ENCODE results near the gene LRRC23.
"Not testable (repeated sequence)": the region's sequence is repeated elsewhere in the genome, so short reads cannot be mapped to it uniquely, and the experiment has no call there.

Gene LRRC23

DNA sequence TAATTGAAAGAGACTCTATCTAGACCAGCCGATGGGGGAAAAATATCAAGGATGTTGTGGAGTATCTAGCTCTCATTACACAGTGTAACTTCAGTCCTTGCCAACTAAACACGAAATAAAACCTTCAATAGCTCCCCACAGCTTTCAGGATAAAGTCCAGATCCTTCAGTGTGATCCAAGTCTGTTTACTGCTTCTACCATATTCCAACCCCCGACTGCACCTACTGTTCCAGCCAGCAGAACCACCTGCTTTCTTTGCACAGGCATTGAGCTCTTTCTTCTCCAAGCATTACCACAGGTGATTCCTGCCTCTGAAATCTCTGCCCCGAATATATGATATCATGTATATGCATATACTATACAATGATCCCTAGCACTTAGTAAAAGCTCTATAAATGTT lies 2.2 kb upstream of the LRRC23 start:
- no peak for DNase-seq (ENCODE audit: low read depth)

- no peak for DNase-seq (ENCODE audit: low read depth)
Observed at GRCh38 chr12:6903722-6904121, 900 bp upstream of the LRRC23 start.

DNA sequence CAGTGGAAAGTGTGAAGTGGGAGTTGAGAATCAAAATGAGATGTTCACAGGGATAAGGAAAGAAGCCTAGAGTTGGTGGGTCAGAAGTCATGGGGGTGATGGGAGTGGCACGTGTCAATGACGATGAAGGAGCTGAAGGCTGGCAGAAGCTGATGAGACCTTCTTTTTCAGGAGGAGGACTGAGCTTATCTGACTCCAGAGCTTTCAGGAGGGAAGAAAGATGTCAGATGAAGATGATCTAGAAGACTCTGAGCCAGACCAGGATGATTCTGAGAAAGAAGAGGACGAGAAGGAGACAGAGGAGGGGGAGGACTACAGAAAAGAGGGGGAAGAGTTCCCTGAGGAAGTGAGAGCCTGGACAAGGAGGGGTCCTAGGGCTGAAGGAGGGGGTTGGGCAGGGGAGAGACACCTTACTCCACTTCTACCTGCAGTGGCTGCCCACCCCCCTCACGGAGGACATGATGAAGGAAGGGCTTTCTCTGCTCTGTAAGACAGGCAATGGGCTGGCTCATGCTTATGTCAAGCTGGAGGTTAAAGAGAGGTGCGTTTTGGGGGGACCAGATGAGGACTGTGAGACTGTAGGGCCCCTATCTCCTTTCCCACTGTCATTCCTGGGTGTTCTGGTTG lies 905 bp downstream of the LRRC23 start:
- no peak for DNase-seq (ENCODE audit: low read depth)

- not testable (repeated sequence) for DNase-seq (ENCODE audit: low read depth)
Observed at GRCh38 chr12:6908141-6908540, 3.5 kb downstream of the LRRC23 start.

- DNase-seq (ENCODE audit: low read depth), result no peak
Observed at GRCh38 chr12:6909421-6910145, 5.0 kb downstream of the LRRC23 start.

- DNase-seq (ENCODE audit: low read depth), result no peak
Observed at GRCh38 chr12:6912164-6912935, 7.7 kb downstream of the LRRC23 start.

DNA sequence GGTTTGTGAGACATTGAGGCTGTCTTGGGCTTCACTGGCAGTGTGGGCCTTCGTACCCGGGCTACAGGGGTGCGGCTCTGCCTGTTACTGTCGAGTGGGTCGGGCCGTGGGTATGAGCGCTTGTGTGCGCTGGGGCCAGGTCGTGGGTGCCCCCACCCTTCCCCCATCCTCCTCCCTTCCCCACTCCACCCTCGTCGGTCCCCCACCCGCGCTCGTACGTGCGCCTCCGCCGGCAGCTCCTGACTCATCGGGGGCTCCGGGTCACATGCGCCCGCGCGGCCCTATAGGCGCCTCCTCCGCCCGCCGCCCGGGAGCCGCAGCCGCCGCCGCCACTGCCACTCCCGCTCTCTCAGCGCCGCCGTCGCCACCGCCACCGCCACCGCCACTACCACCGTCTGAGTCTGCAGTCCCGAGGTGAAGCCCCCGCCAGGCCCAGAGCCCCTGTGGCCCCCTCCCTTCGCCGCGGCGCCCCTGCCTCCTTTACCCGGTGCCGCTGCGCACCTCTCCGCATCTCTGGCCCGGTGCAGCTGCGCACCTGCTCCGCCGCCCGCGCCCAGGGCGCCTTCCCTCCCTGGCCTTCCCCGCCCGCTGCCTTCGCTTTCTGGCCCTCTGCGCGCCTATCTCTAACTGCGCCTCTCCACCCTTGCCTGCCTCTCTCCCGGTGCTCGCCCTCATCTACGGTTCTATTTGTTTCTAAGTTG lies 9.8 kb downstream of the LRRC23 start, which contains the start of gene ENO2:
Gene ENO2, plus strand, starts transcription at position 335 of the 701 bp plus-strand sequence. CDS start 1,253 bp downstream, outside the sequence.
- DNase-seq (ENCODE audit: low read depth), result peak; percentile 69

DNA sequence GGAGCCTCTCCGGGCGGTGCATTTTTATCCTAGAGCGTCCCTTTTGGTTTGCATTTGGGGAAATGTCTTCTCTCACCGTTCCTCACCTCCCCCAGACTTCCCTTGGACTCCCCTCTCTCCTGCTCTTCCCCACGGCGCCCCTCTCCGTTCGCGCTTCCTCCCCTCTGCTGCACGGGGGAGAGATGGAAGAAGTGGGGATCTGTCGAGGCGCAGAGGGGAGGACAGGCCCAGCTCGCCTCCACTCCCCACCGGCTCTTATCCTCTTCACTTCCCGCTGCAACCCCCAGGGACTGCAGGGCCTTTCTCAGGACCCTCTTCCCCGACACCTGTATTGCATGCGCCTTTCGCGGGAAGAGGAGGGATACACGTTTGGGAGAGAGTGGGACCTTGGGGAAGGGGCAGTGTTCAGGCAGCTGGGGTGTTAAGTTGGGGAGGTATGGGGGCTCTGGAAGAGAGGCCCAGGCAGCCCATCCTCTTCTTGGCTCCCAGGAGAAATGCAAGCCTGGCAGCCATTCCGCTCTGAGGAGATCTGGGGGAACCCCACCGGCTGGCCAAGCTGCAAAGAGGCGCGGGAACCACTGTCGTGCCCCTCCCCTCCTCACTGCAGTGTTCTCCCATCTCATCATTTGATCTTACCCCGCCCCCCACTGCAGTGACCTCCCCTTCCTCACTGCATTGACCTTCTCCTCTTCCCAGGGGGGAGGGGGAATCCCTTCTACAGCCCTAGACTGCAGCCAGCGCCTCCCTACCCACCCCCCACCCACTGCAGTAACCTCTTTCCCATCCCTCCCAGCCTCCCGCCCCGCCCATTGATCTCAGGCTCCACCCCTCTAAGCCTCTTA lies 10.5 kb downstream of the LRRC23 start:
- DNase-seq (ENCODE audit: low read depth), result no peak

DNA sequence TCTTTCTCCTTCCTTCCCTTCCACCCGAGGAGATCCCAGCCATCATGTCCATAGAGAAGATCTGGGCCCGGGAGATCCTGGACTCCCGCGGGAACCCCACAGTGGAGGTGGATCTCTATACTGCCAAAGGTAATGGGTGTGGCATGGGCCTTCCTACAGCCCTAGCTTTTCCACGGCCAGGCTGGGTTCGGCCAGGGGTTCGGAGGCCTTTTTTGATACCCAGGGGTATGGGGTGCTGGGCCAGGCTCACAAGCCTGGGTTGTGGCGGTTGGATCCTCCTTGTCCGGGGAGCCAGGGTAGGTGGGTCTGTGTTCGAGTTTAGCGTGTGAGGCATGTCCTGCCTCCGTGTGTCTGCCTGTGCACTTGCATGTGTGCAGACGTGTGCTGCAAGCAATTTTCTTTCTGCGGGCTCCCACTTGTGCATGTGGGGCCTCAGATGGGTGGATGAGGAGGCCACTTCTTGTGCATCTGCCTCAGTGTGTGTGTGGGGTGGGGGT lies 11.2 kb downstream of the LRRC23 start:
- no peak for DNase-seq (ENCODE audit: low read depth)

DNA sequence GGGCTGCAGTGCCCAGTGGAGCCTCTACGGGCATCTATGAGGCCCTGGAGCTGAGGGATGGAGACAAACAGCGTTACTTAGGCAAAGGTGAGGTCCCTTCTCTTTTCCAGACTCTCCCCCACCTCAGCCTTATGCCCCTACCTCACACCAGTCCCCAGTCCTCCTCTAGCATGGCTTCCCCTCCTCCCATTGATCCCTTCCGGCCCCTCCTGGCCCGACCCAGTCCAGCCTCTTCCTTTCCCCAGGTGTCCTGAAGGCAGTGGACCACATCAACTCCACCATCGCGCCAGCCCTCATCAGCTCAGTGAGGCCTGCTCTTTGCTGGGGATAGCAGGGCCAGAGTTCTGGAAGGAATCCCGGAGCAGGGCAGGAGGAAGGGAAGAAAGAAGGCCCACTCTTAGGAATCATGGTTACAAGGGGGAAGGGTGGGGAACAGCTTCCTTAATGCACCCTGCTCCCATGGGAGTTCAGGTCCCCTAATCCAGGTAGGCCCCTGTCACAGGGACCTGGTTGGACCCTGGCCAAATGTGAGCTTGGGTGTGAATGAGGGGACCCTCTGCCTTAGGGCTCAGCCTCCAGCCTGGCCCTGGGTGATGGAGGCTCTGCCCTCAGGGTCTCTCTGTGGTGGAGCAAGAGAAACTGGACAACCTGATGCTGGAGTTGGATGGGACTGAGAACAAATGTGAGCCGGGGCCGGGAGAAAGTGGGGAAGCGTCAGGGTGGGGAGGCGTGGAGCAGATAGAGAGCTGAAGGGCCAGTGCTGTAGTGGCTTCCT lies 12.0 kb downstream of the LRRC23 start:
- no peak for DNase-seq (ENCODE audit: low read depth)

GRCh38 chr12:6917491-6918231 lies 13.0 kb downstream of the LRRC23 start:
- DNase-seq (ENCODE audit: low read depth), result no peak

DNA sequence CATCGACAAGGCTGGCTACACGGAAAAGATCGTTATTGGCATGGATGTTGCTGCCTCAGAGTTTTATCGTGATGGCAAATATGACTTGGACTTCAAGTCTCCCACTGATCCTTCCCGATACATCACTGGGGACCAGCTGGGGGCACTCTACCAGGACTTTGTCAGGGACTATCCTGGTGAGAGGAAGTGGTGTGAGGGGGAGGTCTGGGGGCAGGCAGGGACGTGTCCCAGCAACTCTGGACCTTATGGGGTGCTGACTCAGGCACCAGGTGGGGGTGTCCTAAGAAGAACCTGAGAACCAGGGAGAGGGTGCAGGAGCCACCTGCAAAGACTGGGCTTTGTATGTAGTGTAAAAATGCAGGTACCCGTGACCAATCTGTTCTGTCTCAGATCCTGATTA lies 15.0 kb downstream of the LRRC23 start:
- DNase-seq (ENCODE audit: low read depth), result no peak

- no peak for DNase-seq (ENCODE audit: low read depth)
Observed at GRCh38 chr12:6921539-6921938, 16.9 kb downstream of the LRRC23 start.

GRCh38 chr12:6921996-6922946 lies 17.6 kb downstream of the LRRC23 start:
- DNase-seq (ENCODE audit: low read depth), result no peak

DNA sequence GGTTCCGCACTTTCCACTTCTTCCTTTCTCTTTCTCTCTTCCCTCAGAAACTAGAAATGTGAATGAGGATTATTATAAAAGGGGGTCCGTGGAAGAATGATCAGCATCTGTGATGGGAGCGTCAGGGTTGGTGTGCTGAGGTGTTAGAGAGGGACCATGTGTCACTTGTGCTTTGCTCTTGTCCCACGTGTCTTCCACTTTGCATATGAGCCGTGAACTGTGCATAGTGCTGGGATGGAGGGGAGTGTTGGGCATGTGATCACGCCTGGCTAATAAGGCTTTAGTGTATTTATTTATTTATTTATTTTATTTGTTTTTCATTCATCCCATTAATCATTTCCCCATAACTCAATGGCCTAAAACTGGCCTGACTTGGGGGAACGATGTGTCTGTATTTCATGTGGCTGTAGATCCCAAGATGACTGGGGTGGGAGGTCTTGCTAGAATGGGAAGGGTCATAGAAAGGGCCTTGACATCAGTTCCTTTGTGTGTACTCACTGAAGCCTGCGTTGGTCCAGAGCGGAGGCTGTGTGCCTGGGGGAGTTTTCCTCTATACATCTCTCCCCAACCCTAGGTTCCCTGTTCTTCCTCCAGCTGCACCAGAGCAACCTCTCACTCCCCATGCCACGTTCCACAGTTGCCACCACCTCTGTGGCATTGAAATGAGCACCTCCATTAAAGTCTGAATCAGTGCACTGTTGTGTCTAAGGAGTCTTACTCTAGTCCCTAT lies 18.5 kb downstream of the LRRC23 start:
- no peak for DNase-seq (ENCODE audit: low read depth)

DNA sequence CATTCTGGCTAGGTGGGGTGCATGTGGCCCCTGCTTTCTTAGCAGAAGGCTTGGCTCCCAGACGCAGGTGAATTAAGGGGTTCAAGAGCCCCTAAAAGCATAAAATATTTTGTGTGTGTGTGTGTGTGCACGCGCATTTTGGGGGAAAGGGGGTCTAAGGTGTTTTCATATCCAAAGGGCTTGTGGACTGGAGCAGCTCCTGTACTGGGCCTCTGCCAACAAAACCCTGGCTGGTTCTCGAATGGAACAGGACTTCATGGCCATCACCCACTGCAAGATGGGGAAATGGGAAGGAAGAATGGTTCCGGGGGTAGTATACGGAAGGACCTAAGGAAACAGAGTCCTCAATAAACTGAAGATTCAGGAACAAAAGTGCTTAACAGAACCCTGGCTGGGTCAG lies 19.2 kb downstream of the LRRC23 start:
- DNase-seq (ENCODE audit: low read depth), result no peak

DNA sequence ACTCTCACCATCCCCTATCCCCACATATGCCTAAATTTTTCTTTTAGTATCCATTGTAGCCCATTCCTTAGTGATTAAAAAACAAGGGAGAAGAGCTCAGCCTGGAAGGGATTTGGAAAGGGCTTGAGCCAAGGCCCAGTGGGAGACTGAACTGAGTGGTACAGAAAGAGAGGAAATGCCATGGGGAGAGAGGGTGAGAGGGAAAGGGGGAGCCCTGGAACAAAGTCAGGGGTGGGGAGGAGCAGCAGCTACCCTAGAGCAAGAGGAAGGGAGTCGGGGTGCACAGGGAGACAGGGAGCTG lies 20.6 kb downstream of the LRRC23 start:
- no peak for DNase-seq (ENCODE audit: low read depth)
